Measurements from ENCODE around the gene AKT1S1. TPM values are rescaled to one million over a fixed set of nuclear protein-coding genes. Genes with fewer than 3 reads are reported as not detected.

AKT1S1 gene
- total RNA-seq, 1 donor, result 14.4 TPM

DNA sequence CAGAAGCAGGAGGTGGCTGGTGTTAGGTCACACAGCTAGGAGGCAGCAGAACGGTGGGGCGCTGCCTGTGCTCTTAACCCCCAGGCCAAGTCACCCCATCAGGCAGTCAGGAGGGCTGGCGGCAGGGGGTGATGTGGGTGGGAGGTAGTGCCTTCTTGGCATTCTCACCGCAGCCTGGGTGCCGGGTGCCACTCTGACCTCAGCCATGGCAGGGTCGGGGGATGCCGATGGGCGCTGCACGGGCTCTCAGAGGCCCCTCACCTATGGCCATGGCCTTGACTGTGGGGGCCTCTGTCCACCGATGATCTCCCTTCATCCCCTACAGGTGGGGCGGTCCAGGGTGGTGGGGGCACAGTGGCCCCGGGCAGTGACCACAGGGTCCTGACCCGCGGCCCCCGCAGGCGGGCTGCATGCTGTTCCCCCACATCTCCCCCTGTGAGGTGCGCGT, 20.6 kb downstream of the AKT1S1 start:
- no peak for DNase-seq (ENCODE audit: low read depth)
- no peak for TF ChIP-seq CTCF (IDR thresholded peaks at IDR 0.05; ENCODE audit: insufficient read depth, low read length)
- no peak overlapping the region for H3K4me3 ChIP-seq (ENCODE audit: low read depth, low read length)

- no peak for DNase-seq (ENCODE audit: low read depth)
- no peak for TF ChIP-seq CTCF (IDR thresholded peaks at IDR 0.05; ENCODE audit: insufficient read depth, low read length)
These were observed 21.2 kb downstream of the AKT1S1 start for GRCh38 chr19:49855676-49856573.

GRCh38 chr19:49855277-49855675, 21.9 kb downstream of the AKT1S1 start:
- no peak for DNase-seq (ENCODE audit: low read depth)
- TF ChIP-seq CTCF (IDR thresholded peaks at IDR 0.05; ENCODE audit: insufficient read depth, low read length), result no peak
- H3K4me3 ChIP-seq (ENCODE audit: low read depth, low read length), result no peak overlapping the region

More at GRCh38 chr19:49855676-49856573, 21.2 kb downstream of the AKT1S1 start:
- no peak overlapping the region for H3K4me3 ChIP-seq (ENCODE audit: low read depth, low read length)

- no peak overlapping the region for H3K4me3 ChIP-seq (ENCODE audit: low read depth, low read length)
- TF ChIP-seq CTCF (IDR thresholded peaks at IDR 0.05; ENCODE audit: insufficient read depth, low read length), result no peak
- DNase-seq (ENCODE audit: low read depth), result no peak
These were observed 22.5 kb downstream of the AKT1S1 start for GRCh38 chr19:49854378-49855263.

DNA sequence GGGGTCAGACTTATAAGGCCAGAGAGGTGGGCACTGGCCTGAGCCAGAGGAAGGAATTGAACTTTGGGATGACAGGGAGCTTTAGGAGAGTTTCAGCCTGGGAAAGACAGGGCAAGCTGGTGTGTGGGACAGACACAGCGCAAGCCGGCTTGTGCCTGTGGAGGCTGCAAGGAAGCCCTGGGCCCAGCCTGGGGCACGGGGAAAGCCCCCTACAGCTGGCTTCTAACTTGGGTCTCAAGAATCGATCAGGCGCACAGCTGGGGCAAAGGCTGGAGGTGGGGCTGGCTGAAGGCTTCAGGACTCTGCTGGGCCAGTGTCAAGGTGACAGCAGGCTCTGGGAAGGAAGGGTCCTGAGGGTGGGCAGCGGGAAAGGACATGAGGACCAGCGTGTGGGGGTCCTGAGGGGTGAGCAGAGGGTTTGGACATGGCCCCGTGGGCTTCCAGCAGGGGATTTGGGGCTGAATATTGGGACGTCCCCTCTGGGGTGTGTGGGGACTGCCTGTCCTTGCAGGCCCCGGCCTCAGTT, 23.2 kb downstream of the AKT1S1 start:
- H3K4me3 ChIP-seq (ENCODE audit: low read depth, low read length), result no peak overlapping the region
- DNase-seq (ENCODE audit: low read depth), result no peak
- no peak for TF ChIP-seq CTCF (IDR thresholded peaks at IDR 0.05; ENCODE audit: insufficient read depth, low read length)

DNA sequence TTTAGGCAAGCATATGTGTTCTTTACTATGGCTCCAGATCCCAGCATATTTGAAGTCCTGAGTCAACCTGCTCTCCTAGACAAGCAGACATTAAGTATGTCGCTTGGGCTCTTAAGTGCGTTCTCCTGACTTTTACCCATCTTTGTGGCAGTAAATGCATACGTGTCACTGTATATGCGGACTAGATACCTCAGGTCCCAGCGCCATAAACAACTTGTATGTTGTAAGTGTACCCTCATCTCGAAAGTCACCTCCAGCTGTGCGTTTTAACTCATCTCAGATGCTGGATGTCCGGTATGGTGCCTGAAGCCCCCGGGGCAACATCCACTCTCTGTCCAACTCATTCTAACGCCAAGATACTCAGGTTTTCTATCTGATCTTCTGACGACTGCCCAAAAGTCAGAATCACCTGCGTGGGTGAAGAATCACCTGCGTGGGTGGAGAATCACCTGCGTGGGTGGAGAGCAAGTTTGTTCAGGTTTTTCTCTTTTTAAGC, 24.5 kb downstream of the AKT1S1 start:
- DNase-seq (ENCODE audit: low read depth), result no peak
- TF ChIP-seq CTCF (IDR thresholded peaks at IDR 0.05; ENCODE audit: insufficient read depth, low read length), result no peak
- H3K4me3 ChIP-seq (ENCODE audit: low read depth, low read length), result peak overlapping the region; percentile 90
